ENCODE measurements around the gene SOX8.

SOX8 gene

DNA sequence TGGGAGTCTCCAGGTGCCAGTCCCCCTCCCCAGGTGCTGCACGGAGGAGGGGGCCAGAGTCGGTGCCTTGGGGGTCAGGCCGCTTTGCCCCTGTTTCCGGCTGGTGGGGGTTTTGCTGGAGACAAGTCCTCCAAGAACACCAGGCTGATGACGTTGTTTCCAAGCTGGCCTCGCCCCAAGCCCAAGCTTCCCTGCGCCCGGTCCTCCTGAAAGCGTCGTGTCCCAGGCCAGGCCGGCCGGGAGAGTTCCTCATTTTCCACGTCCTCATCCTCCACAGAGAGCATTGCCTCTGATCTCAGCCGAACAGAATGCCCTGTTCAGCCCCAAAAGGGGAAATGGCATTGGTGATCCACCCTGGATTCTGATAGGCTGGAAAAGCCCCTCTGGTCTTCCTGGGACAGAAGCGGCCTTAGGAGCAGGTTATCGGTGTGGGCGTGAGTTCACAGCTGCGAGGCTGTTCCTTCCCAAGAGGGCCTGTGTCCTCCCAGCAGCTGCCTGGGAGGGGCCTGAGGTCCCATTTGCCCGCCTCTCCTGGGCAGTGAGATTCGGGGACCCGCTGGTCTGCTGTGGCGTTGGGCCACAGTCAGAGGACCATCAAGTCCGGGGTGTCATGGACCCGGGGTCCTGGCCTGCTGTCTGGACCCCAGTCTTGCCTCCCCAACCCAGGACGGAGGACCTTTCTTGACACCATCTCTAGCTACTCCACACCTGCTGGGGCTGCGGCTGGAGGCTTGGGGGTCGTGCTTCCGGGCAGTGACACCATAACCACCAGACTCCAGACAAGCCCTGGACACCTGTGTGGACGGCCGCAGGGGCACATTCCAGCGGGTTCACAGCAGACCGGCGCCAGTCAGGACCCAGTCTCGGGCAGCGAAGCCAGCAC is 7.1 kb downstream of the SOX8 start:
- no peak for DNase-seq (ENCODE audit: low spot score)

DNA sequence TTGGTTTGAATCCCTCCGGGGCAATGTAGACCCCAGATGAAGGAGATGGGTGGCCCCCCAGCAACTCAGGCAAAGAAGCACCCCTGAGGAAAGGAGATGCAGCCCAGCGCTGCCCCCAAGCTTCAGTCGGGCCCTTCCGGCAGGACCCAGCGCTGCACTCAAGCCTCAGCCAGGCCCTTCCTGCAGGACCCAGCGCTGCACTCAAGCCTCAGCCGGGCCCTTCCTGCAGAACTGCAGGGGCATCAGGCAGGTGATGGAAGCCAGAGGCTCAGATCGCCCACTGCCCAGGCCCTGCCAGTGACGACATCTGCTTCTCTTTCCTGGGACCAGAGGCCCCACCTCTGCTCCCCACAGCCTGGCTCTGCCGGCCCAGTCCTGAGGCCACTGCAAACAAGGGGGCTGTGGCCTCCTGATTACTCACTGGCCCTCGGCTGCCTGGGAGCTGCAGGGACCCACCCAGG is 7.8 kb downstream of the SOX8 start:
- DNase-seq (ENCODE audit: low spot score): no peak

DNA sequence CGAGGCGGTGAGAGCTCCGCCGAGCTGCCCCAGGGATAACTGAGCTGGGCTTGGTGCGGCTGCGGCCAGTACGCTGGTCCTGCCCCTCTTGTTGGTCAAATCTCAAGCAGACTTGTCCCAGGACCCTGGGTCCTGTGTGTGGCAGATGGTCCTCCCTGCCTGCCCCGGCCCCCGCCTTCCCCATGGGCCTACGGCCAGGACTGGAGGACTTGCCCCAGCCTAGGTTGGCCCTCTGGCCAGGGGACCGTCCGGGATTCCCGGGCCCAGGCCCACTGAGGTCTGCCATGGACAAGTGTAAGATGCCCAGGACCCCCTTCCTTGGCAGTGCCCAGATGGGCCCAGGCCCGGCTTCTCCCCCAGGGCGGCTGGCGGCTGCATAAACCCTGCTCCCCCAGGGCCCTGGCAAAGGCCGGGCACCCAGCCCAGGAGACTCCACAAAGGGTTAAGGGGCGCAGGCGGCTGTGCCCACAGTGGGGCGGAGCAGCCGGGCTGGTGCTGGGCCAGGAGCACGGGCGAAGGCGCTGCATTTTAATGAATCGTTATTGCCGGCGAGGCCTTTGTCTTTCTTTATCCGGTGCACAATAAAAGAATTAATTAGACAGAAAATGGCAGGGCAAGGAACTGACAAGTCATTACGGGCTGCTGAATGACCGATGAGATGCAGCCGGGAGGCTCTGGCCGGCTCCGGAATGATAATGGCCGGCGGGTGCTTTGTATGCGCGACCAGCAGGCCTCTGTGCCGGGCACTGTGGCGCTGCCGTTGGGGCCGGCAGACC is 9.1 kb downstream of the SOX8 start:
- DNase-seq (ENCODE audit: low spot score): no peak

DNA sequence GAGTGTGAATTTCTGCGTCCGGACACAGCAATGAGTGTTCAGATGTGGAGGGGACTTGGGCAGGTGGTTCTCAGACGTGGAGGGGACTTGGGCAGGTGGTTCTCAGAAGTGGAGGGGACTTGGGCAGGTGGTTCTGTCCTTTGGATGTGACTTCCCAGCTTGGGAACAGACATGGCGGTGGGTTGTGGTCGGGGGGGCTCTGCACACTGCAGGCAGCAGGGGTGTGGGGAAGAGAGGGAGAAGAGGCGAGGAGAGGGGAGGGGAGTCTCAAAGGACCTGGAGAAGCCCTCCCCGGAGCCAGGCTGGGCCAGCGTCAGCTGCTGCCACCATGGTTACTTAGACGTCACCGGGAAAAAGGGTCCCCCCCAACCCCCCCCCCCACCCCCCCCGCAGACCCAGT is 9.8 kb downstream of the SOX8 start:
- no peak for DNase-seq (ENCODE audit: low spot score)

DNA sequence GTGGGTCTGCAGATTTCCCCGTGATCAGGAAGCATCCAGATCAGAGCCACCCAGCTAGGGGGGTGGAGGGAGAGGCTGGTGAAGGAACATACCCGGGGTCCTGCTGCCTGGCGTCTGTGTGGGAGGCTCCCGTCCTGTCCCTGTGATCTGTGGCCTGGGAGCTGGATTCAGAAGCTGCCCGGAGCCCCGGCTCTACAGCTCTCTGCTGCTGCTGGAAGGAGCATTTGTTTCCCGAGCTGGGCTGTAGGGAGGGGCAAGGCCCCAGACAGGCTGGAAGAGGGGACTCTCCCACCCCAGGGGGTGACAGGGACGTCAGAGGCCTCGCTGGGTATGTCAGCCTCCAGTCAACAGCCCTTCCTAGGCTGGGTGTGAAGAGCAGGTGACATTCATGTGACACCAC is 10.2 kb downstream of the SOX8 start:
- DNase-seq (ENCODE audit: low spot score): no peak

DNA sequence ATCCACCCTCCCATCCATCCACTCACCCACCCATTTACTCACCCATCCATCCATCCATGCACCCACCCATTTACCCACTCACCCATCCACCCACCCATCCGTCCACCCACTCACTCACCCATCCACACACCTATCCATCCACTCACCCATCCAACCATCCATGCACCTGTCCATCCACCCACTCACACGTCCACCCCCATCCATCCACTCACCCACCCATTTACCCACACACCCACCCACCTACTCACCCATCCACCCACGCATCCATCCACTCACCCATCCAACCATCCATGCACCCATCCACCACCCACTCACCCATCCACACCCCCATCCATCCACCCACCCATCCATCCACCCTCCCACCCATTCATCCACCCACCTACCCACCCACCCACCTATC is 12.2 kb downstream of the SOX8 start:
- no peak for DNase-seq (ENCODE audit: low spot score)

DNA sequence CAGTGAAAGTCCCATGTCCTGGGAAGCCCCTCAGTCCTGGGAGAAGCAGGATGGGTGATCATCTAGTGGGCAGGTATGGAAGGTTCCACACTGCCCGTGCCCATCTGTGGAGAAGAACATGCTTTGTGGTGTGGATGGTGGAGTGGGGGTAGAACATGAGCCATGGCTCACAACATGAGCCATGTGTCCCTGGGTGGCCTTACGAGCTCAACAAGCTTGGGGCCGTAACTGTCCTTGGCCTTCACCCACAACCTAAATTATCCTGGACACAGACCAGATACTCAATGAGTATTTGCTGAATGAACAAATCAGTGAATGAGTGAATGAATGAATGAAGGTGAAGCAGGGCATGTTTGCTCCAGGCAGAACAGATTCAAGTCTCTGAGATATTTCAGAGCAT is 13.5 kb downstream of the SOX8 start:
- DNase-seq (ENCODE audit: low spot score): no peak

DNA sequence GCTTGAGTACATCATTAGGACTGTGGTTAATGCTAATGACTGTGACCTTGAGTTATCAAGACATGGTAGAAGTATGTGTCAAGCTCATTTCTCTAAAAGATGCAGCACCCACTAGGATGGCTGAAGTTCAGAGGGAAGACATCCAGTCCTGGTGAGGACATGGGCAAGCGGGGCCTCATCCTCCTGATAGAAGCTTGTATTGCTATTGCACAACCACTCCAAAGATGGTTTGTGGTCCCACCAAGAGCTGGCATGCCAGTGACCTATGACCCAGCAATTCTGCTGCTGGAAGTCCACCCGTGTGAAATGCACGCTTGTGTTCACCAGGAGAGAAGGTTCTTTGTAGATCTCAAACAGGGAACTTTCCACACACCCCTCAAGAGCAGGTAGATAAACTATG is 14.2 kb downstream of the SOX8 start:
- DNase-seq (ENCODE audit: low spot score): no peak

DNA sequence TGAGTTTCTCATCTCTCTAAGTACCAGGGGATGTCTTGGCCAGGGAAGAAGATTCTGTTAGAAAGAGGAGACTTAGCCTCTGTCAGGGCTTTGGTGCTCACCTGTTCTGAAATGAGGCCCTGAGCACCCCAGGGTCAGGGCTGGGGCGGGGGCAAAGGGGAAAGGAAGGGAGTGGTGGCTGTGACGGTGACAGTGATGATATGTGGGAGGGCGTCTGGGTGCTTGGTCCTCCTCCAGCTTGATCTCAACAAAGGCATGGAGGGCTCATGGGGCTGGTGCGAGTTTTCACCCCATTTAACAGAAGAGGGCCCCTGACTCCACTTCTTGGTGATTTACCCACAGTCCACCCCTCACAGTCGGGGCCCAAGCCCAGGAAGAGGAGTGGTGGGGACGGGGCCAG is 15.1 kb downstream of the SOX8 start:
- no peak for DNase-seq (ENCODE audit: low spot score)

DNA sequence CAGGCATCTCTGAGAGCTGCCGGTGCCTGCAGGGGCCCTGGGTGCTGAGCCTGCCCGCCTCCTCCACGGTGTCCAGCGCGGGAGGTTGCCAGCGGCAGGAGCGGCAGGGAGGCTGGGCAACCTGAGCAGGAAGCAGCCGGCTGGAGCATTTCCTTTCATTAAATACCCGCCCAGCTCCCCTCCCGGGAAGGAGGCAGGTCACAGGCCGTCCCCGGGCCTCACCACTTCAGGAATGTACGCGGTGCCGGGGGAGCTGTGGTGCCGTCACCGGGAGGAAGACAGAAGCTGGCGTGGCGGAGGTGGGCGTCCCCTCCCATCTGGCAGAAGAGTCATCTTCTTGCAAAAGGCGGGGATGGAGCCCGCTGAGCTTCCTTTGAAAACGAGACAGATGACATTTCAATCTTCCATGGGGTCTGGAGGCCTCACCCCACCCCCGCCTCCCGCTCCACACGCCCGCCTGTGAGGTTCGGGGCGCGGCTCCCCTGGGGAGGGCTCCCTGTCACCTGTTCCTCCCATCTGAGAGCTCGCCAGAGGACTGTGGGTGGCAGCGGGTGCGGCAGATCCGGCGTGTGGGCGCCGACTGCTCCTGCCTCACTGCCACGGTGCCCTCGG is 16.0 kb downstream of the SOX8 start:
- no peak for DNase-seq (ENCODE audit: low spot score)

DNA sequence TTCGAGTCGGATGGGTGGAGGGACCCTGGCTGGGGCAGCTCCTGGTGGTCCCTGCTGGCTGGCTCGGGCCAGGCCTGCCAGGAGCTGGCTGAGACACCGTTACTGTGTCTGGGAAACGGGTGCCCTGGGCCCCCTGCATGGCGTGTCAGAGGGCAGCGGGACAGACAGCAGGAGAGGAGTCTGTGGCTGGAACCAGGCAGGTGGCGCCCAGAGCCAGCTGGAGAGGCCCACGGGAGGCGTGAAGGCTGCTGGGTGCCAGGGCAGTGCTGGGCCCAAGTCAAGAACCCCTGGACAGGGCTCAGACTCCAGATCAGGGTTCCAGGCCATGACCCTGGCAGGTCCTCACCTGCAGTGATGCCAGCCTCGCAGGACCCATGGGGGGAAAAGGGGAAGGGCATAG is 16.6 kb downstream of the SOX8 start:
- DNase-seq (ENCODE audit: low spot score): no peak

DNA sequence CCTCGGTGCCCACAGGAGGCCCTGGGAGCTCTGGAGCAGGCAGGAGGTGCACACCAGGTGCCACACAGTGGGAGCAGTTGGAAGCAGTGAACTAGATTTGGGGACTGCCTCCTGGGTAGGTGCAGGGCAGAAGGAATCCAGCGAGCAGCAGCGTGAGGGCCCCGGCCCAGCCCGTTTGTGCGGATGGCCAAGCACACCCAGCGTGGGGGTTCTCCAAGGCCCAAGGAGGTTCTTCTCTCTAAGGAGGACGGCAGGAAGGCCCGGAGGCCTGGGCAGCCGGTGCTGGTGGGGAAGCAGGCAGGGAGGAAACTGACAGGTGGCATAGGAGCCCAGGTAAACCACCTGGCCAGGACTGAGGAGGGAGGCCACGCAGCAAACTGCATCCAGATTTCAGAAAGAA is 17.0 kb downstream of the SOX8 start:
- DNase-seq (ENCODE audit: low spot score): no peak

DNA sequence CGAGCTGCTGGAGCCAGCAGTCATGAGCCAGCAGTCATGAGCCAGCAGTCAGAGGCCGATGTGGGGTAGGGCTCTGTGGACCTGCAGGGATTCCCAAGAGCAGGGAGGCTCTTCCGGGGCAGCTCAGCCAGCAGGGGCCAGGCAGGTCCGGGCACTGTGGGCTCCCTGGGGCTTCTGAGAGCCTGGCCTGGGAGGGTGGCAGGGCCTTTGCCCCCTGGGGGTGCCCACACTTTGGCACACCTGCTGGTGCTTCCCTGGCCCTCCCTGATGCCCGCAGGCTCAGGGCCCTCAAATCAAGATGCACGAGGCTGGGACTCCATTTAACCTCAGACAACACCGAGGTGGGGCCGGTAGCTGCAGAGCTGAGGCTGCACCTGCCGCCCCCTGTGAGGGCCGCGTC is 18.1 kb downstream of the SOX8 start:
- no peak for DNase-seq (ENCODE audit: low spot score)

DNA sequence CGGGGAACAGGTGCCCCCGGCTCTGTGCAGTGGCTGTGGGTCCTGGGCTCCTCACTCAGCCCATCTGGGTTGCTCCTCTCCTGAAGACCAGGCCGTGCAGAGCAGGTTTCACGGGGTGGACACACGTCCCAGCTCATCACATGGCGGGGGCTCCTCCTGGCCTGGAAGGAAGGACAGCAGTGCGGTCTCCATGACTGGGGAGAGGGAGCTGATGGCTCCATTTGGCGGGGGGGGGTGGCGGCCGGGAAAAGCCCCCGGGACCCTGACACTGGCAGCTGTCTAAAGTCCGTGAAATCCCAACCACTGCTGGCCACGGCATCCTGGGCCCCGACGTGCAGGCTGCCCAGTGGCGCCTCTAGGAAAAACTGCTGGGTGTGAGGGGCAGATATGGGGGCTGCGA is 19.0 kb downstream of the SOX8 start:
- DNase-seq (ENCODE audit: low spot score): no peak

DNA sequence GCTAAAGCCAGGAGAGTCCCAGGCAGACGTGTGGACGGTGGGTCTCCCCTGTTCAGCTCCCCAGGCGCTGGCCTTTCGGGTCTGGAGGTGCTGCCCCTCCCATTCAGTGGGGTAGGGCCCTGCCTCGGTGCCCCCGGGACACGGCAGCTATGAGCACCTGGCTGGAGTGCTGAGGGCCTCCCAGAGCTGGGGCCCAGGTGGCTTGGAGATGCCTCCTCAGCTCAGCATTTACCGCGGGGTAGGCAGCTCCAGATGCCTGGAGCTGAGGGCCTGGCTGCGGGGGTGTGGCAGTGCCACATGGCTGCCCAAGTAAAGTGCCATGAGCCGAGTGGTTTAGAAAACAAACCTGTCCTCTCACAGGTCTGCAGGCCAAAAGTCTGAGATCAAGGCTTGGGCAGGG is 19.5 kb downstream of the SOX8 start:
- DNase-seq (ENCODE audit: low spot score): no peak

DNA sequence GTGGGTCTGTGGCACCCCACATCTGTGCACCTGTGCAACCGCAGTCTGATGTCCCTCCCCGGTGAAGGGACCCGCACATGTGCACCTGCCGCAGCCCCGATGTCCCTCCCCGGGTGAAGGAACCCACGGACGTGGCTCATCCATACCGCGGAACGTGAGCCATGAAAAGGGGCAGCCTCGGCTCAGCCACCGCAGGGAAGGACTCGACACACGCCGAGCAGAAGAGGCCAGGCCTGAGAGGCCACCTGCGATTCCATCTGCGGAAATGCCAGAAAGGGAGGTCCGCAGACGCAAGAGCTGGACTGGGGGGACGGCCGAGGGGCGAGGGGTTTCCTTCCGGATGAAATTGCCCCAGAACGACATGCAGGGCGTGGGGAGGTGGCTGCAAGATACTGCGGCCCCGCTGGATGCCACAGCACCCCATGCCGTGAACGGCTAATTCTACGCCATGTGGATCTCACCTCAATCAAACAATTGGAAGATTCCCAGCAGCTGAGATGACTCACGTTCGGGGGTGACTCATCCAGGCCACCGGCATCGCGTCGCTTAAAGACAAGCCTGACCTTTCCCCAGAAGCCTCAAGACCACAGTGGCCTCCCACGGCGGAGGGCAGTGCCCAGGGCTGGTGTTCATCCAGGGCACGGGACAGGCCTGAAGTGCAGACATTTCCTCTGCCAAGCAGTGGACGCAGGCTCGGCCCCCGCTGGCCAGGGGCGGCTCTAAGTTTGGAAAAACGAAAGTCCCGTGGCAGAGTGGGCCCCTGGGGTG is 21.0 kb downstream of the SOX8 start:
- no peak for DNase-seq (ENCODE audit: low spot score)

DNA sequence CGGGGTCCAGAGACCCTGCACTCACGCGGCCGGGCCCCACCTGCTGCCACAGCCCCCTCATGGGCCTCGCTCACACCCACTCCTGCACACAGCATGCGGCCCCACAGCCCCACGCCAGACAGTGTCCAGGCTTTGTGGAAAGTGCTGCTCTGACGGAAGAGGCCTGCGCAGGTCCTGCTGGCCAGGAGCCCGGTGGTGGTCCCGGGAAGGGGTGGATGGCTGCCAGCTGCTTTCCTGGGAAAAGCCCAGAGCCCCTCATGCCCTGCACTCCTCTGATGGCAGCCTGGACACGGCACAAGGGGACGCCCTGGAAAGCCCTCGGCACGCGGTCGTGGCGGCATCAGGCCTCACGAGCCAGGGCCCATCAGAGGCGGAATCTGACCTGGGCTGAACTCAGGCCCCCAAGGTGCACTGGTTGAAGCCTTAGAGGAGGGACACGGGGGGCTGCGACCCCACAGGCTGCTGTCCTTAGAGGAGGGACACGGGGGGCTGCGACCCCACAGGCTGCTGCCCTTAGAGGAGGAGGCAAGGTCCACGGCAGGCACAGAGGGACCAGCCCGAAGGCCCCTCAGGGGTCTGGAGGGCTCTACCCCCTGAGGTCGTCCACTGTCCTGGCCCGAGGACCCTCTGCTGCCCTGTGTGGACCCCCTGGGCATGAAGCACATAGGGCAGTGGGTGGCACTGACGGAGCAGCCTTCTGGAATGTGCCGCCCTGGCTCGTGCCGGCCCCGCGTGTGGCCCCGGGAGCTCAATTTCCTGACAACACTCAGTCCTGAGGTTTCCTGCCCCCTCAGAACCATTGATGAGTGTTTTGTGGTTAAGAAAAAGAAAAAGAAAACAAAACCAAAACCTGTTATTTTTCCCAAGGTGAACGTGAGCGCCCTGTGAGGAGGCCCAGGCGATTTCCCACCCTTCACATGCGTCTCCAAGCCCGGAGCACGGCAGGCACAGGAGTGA is 22.1 kb downstream of the SOX8 start:
- no peak for DNase-seq (ENCODE audit: low spot score)

DNA sequence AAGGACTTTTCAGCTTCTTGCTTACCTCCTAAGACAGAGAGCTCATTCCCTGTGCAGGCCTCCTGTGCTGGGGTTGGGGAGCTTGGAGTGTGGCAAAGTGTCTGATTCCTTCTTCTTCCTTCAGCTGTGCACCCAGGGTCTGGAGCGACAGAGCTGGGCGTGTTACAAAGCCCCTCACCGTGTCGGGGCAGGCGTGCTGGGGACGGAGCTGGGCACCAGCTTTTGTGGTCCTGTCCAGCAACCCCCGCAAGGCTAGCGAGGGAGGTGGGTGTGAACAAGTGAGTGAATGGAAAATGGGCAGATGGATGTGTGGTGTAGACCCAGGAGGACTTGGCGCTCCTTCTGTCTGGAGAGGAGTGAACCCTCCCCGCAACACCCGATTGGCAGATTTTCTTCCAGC is 23.7 kb downstream of the SOX8 start:
- no peak for DNase-seq (ENCODE audit: low spot score)

DNA sequence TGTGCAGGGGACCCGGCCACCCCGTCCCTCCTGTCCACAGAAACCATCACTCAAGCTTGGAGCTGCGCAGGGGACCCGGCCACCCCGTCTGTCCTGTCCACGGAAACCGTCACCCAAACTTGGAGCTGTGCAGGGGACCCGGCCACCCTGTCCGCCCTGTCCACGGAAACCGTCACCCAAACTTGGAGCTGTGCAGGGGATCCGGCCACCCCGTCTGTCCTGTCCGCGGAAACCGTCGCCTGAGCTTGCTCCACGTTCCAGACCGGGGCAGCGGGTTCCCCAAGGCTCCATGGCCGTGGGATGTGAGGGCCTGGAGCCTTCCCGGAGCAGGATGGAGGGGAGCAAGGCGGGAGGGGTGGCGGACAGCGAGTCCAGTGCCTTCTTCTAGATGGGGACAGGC is 25.2 kb downstream of the SOX8 start:
- no peak for DNase-seq (ENCODE audit: low spot score)

DNA sequence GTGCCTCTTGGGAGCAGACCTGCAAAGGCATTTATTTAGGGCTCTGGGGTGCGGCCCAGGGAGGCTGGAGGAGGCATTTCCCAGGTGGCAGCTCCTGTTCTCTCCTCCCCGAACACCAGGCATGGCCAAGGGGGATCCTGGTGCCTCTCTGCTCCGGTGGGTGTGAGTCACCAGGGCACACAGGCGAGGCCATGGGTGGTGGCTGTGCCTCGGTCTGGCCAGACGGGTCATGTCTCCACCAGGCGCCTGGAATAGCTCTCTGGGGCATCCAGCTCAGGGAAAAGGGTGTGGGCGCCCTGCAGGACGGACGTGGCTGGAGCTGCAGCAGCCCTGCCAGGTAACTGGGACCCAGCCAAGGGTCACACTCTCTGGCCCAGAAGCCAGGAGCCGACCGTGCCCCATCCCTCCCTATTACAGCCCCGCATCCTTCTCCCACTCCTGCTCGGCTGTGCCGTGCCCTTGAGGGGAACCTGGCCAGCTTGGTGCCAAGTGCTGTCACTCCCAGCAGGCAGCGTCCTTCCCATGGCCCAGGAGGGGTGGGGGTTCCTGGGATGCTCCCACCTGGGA is 25.8 kb downstream of the SOX8 start:
- no peak for DNase-seq (ENCODE audit: low spot score)

DNA sequence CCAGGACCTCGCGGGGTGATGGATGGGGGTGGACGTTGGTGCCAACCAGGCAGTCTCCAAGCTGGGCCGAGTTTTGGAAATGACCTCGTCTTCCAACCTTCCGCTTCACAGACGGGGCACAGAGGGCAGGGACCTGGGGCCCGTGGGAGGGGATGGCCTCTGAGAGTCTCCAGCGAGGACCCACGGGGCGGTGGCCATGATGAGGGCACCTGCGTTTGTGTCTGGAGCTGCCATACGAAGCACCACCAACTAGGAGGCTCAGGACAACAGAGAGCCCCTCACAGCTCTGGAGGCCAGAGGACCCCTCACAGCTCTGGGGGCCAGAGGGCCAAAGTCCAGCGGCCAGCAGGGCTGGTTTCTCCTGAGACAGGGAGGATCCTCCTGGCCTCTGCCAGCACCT is 26.5 kb downstream of the SOX8 start:
- no peak for DNase-seq (ENCODE audit: low spot score)
